Heart right ventricle (tissue), 16 donors: ENCODE measurements around the gene PPP1R15A. TPM values are rescaled to one million over a fixed set of nuclear protein-coding genes. Genes with fewer than 3 reads are reported as not detected.
A peak's percentile ranks its signal among the peaks of the same experiment; 100 is the strongest.

Experiments
- ATAC-seq, 8 donors: fragments of 200-7000 bp; cut with Tn5 transposase; one replicate each; pipeline ENCODE4 v1.9.1; 2020; ENCODE audit warnings: mild to moderate bottlenecking in 8 of 8, moderate library complexity in 8 of 8, moderate number of reproducible peaks in 1 of 8
- DNase-seq, 2 donors: peaks; one replicate each; pipeline ENCODE4 v3.0.0-alpha.2; 2020
- H3K27ac ChIP-seq, 10 donors: fragments of 200-600 bp; sonication (generic) in 2 of 10; one replicate each; pipeline versions ENCODE4 v1.5.0 to v1.8.0; 2020 to 2022; ENCODE audit warnings: mild to moderate bottlenecking in 3 of 10
- H3K27me3 ChIP-seq, 7 donors: fragments of 200-600 bp; one replicate each; pipeline ENCODE4 v1.8.0; 2021 to 2022; ENCODE audit warnings: mild to moderate bottlenecking in 2 of 7
- H3K36me3 ChIP-seq, 9 donors: fragments of 200-600 bp; sonication (generic) in 1 of 9; one replicate each; pipeline versions ENCODE4 v1.5.0 to v1.8.0; 2020 to 2022; ENCODE audit warnings: mild to moderate bottlenecking in 2 of 9
- H3K4me1 ChIP-seq, 9 donors: fragments of 200-600 bp; sonication (generic) in 1 of 9; one replicate each; pipeline versions ENCODE4 v1.5.0 to v1.8.0; 2020 to 2022; ENCODE audit warnings: mild to moderate bottlenecking in 4 of 9
- H3K4me3 ChIP-seq, 10 donors: fragments of 200-600 bp; sonication (generic) in 2 of 10; one replicate each; pipeline versions ENCODE4 v1.5.0 to v1.8.0; 2020 to 2022; ENCODE audit warnings: mild to moderate bottlenecking in 7 of 10, moderate library complexity in 2 of 10
- H3K9me3 ChIP-seq, 11 donors: fragments of 200-600 bp in 10 of 11; sonication (generic) in 2 of 11; one replicate each; pipeline versions ENCODE4 v1.5.0 to v1.8.0; 2013 to 2022; ENCODE audit warnings: mild to moderate bottlenecking in 2 of 11, control low read depth in 1 of 11, moderate library complexity in 1 of 11
- WGBS, 2 donors: extraction: QIAGEN DNeasy Blood & Tissue Kit; methylation state at CpG; one replicate each; pipeline ENCODE4 v1.1.7; 2013; ENCODE audit warnings: inconsistent platforms in 1 of 2; 5-methylcytosine and 5-hydroxymethylcytosine counted together
- intact Hi-C, 10 donors: fragments of 100-400 bp; cut with DNase I; formaldehyde crosslinking; loops; one replicate each; pipeline versions ENCODE4 v1.11.1 to v1.14.2; 2022
- polyA plus RNA-seq, 2 donors: library from polyadenylated mRNA; stranded (reverse); fragments of 200-250 nt; gene quantifications; one replicate each; pipeline ENCODE4 v1.2.3, GENCODE V29; 2013
- total RNA-seq, 10 donors: library from RNA; stranded (reverse); fragmentation: NEBNext Ultra II Directional in 3 of 10; extraction: Animal tissue kit (Norgen Biotek cat#: 25700) in 3 of 10; gene quantifications; one replicate each; pipeline versions ENCODE4 v1.2.1 to v1.2.4, GENCODE V29; 2021 to 2023
- TF ChIP-seq, protein P1 (sequence below), 9 donors: fragments of 200-600 bp; sonication (generic) in 2 of 9; IDR thresholded peaks; one replicate each; pipeline versions ENCODE4 v1.5.0 to v1.8.0; 2021 to 2022; ENCODE audit warnings: antibody characterized with exemption in 9 of 9, mild to moderate bottlenecking in 5 of 9, moderate library complexity in 1 of 9
- donor health status: Arrhythmogenic right ventricular cardiomyopathy.
- donor health status: ischemic (EF 13 %, LVEDD 7.1; RV severe dilation, severe dysfunction).
- donor health status: healthy with polysubstance abuse.
- donor health status: DM: no; HTN: yes; CAD: no.
- donor health status: DM: no; HTN: no; CAD: no.
- donor health status: ischemic (EF 25% LVEDD 6.9; RV normal size, moderate dysfunction).
- donor health status: ischemic (EF 25% LVEDD 5.7; RV mildly dilated, moderate dysfunction).
- donor health status: healthy.
- donor health status: DM: yes; HTN: yes; CAD: no.
- donor health status: Ischemic cardiomyopathy.
- donor health status: ischemic (EF 35%, LVEDD 5.7; RV mildly dilated, moderate dysfunction).
- donor health status: nonischemic (EF 11% LVEDD 7.7; RV severe dilation, severe dysfunction).
- donor health status: DM: yes; HTN: yes; CAD: no.
- donor health status: PGD.
- donor health status: ischemic (EF 29% LVEDD 5.4; RV normal size, mild dysfunction).
- donor health status: nonischemic (EF 23%, LVEDD 6.1; RV moderate dilation, normal function).

PPP1R15A gene
- total and polyA plus RNA-seq, 12 donors, result 55.4 to 192 (median 73.7) TPM

DNA sequence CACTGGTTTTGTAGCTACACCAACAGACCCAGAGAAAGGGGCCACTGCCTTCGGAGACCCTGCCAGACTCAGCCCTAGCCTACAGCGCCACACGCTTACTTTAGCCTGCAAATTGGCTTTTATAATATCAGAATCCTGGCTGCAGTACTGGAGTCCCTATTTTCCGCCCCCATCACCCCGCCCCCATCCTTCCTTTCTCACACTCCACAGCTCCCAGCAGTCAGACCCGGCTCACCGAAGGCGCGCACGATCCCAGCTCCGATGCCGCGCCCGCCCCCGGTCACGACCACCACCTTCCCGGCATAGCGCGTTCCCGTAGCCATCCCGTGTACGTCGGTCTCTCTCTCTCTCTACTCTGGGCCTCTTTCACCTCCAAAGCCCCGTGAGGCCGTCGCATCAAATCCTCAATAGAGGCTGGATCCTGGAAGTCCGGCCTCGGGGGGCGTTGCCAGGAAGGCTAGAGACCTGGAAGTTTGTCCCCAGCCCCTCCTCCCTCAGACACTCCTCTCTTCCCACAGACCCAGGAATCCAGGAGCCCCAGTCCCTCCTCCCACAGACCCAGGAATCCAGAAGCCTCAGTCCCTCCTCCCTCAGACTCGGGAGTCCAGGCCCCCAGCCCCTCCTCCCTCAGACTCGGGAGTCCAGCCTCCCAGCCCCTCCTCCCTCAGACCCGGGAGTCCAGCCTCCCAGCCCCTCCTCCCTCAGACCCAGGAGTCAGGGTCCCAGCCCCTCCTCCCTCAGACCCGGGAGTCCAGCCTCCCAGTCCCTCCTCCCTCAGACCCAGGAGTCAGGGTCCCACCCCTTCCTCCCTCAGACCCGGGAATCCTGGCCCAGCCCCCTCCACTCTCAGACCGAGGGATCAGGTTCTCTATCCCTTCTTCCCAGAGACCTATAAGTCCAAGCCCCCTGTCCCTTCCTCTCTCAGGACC lies 35.9 kb upstream of the PPP1R15A start, which contains the start of gene HSD17B14:
TSS of gene HSD17B14 (minus strand) at position 403 of the 929 bp plus-strand sequence. CDS start at position 323, 80 bp downstream.
- peak in 1 of 2 donors; percentile 36 for DNase-seq
- TF ChIP-seq, protein P1, sequence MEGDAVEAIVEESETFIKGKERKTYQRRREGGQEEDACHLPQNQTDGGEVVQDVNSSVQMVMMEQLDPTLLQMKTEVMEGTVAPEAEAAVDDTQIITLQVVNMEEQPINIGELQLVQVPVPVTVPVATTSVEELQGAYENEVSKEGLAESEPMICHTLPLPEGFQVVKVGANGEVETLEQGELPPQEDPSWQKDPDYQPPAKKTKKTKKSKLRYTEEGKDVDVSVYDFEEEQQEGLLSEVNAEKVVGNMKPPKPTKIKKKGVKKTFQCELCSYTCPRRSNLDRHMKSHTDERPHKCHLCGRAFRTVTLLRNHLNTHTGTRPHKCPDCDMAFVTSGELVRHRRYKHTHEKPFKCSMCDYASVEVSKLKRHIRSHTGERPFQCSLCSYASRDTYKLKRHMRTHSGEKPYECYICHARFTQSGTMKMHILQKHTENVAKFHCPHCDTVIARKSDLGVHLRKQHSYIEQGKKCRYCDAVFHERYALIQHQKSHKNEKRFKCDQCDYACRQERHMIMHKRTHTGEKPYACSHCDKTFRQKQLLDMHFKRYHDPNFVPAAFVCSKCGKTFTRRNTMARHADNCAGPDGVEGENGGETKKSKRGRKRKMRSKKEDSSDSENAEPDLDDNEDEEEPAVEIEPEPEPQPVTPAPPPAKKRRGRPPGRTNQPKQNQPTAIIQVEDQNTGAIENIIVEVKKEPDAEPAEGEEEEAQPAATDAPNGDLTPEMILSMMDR (IDR thresholded peaks at IDR 0.05), result peak in 2 of 9 donors; percentile 3 to 19
- WGBS, 2 donors, result 8 to 10% methylated on average over 35 of the region's 35 CpGs
- ATAC-seq, result peak; percentile 23 to 58 (median 35)
- peaks cover 0 to 4% (median 0%) of the 10 kb centered on the region in 7 donors for H3K27me3 ChIP-seq
- H3K4me1 ChIP-seq, result peaks cover 0 to 21% (median 10%) of the 10 kb centered on the region in 9 donors
- intact Hi-C loops, result loop anchor here in 6 of 10 donors (1.0 to 10.0 kb wide), 6 partner anchors 41 to 192 kb away; partner anchors contain the start of genes CA11 (in 5 of the 6) and NTN5 (in 1 of the 6)
- peak within 1 kb of the TSS; percentile 21 to 55 (median 42) for H3K4me3 ChIP-seq
- H3K36me3 ChIP-seq, result peaks cover 0 to 31% (median 0%) of the 10 kb centered on the region in 9 donors
- H3K27ac ChIP-seq, result peak within 1 kb of the TSS in 8 of 10 donors; percentile 29 to 77 (median 64)
- H3K9me3 ChIP-seq, result no peaks in the 10 kb centered on the region

DNA sequence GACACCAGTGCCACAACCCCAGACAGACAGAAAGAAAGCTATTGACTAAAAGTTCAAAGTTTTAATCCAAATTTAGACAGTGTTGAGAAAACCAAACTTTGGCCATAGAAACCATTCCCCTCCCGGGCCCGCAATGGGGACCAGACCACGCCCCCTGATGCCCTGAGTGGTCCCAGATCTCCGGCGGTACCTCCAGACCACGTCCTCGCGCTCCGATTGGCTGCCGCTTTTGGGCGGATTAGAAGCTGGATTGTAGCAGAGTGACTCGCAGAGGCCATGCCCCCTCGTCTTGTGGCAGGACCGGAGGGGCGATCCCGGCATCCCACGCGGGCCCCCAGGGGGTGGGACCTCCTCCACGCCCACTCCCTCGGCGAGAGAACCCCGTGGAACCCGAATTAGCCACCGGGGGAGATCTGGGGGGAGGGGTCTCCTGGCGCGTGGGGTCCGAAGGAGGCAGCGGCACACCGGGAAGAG lies 35.1 kb upstream of the PPP1R15A start:
- Histone ChIP-seq H3K4me3 (peak overlapping the region in 9 of 10 donors; percentile 8 to 55 (median 46)), H3K27ac (peak overlapping the region in 4 of 10 donors; percentile 57 to 77 (median 68)), H3K9me3 (no peaks in the 10 kb centered on the region), H3K36me3 (peaks cover 0 to 24% (median 0%) of the 10 kb centered on the region in 9 donors), H3K27me3 (peaks cover 0 to 4% (median 0%) of the 10 kb centered on the region in 7 donors), H3K4me1 (peaks cover 0 to 21% (median 10%) of the 10 kb centered on the region in 9 donors)
- peak; percentile 76 to 93 (median 89) for ATAC-seq
- peak; percentile 81 to 89 for DNase-seq
- intact Hi-C loops, result loop anchor here in 6 of 10 donors (2.0 to 10.0 kb wide), 5 partner anchors 42 to 192 kb away; partner anchors contain the start of genes CA11 (in 5 of the 6) and NTN5 (in 1 of the 6)
- TF ChIP-seq, protein P1 (IDR thresholded peaks at IDR 0.05), result no peak
- 15% methylated on average over 29 of the region's 29 CpGs for WGBS, 2 donors

DNA sequence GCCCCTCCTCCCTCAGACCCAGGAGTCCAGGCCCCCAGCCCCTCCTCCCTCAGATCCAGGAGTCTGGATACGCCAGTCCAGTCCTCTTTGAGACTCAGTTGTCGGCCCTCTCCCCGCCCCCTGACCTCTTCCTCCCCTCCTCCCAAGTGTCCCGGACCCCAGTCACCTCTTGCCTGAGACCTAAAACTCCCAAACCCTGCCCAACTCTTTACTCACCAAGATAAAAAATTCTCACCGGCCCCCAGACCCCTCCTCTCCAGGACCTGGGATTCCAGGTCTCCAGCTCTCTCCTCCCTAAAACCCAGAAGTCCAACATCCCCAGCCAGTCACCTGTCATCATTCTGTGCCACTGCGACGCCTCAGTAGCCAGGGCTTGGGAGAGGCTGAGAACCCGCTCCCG lies 34.5 kb upstream of the PPP1R15A start:
- H3K9me3 ChIP-seq, result no peaks in the 10 kb centered on the region
- DNase-seq, result no peak
- peak overlapping the region in 1 of 10 donors; percentile 67 for H3K27ac ChIP-seq
- WGBS, 2 donors, result 65 to 66% methylated on average over 9 of the region's 9 CpGs
- intact Hi-C loops, result loop anchor here in 6 of 10 donors (2.0 to 10.0 kb wide), 5 partner anchors 43 to 193 kb away; partner anchors contain the start of genes CA11 (in 5 of the 6) and NTN5 (in 1 of the 6)
- peak overlapping the region in 1 of 10 donors; percentile 55 for H3K4me3 ChIP-seq
- H3K36me3 ChIP-seq, result peaks cover 0 to 19% (median 0%) of the 10 kb centered on the region in 9 donors
- TF ChIP-seq, protein P1 (IDR thresholded peaks at IDR 0.05), result no peak
- H3K4me1 ChIP-seq, result peaks cover 0 to 21% (median 10%) of the 10 kb centered on the region in 9 donors
- ATAC-seq, result no peak
- peaks cover 0 to 4% (median 0%) of the 10 kb centered on the region in 7 donors for H3K27me3 ChIP-seq

DNA sequence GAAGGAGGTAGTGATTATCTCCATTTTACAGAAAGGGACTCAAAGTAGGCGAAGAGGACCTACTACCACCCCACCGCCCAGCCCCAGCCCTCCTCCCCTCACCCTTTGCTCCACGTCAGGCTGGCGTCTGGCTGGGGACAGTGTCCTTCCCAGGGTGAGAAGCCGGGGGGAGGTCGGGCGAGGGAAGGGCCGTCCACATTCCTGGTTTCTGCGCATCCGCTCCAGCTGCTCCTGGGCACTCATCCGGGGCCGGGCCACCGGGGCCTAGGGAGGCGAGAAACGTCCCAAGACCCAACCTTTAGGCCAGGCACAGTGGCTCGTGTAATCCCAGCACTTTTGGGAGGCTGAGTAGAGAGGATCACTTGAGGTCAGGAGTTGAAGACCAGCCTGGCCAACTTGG lies 31.2 kb upstream of the PPP1R15A start:
- TF ChIP-seq, protein P1 (IDR thresholded peaks at IDR 0.05), result no peak
- H3K27ac ChIP-seq, result no peak overlapping the region
- no peak overlapping the region for H3K4me3 ChIP-seq
- no peaks in the 10 kb centered on the region for H3K9me3 ChIP-seq
- peaks cover 0 to 14% (median 5%) of the 10 kb centered on the region in 9 donors for H3K4me1 ChIP-seq
- DNase-seq, result no peak
- H3K36me3 ChIP-seq, result peaks cover 0 to 30% (median 4%) of the 10 kb centered on the region in 9 donors
- no peak for ATAC-seq
- intact Hi-C loops, result loop anchor here in 6 of 10 donors (5.0 to 10.0 kb wide), 2 partner anchors 166 to 194 kb away; partner anchors contain the start of genes CA11 (in 3 of the 6) and NTN5 (in 3 of the 6)
- H3K27me3 ChIP-seq, result peaks cover 0 to 4% (median 0%) of the 10 kb centered on the region in 7 donors
- WGBS, 2 donors, result 91 to 93% methylated on average over 15 to 16 of the region's 16 CpGs
